GM19455 (cell line): Measurements from ENCODE around the gene CIDEC.

Experiments used
- ATAC-seq: cut with Tn5 transposase; IDR thresholded peaks from one replicate; pipeline ENCODE4 v1.9.1; 2021; ENCODE audit not compliant: unreplicated experiment

The CIDEC gene, protein sequence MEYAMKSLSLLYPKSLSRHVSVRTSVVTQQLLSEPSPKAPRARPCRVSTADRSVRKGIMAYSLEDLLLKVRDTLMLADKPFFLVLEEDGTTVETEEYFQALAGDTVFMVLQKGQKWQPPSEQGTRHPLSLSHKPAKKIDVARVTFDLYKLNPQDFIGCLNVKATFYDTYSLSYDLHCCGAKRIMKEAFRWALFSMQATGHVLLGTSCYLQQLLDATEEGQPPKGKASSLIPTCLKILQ

DNA sequence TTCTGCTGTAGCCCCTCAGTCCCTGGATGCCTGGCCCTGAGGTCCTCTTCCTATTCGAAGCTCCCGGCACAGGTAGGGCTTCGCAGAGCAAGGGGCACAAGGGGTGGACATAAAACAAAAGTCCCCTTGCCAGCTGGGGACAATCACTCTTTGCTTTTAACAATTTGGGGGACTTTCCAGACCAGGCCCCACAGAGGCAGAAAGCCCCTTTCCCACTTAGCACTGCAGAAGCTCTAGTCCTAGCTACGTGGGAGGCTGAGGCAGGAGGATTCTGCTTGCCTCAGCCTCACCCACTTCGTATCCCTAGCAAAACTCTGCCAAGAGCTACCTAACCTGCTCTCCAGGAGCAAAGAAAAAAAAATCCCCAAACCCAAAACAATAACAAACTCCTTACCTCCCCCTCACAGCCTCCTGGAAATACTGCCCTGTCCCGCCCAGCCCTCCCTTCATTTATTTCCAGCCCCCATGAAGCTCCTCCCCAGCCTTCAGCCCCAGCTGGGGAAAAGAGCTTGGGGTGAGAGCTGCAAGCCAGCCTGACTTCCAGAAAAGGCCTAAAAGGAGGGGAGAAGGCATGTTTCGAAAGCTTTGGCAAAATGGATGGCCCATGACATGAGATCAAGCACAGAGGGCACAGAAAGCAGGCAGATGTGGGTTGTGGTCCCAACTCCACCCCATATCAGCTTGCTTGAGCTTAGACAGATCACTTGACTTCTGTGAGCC is at the start of gene CIDEC:
CIDEC (minus strand) TSS at position 424 of the 720 bp plus-strand sequence. CDS start 1,767 bp downstream, outside the sequence.
- ATAC-seq, result no peak

DNA sequence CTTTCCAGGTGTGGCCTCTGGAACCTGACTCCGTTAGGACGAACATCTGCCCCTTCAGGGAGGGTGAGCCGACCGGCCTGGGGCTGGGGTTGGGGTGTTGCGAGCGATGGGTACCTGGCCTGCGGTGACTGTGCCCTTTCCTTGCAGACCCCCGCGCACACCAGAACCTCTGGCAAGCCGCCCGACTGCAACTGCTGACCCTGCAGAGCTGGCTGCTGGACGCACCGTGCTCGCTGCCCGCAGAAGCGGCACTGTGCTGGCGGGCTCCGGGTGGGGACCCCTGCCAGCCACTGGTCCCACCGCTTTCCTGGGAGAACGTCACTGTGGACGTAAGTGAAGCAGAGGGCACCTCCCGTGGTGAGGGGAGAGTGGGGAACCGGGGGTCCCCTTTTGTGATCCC is 48.1 kb upstream of the CIDEC start:
- ATAC-seq, result no peak

DNA sequence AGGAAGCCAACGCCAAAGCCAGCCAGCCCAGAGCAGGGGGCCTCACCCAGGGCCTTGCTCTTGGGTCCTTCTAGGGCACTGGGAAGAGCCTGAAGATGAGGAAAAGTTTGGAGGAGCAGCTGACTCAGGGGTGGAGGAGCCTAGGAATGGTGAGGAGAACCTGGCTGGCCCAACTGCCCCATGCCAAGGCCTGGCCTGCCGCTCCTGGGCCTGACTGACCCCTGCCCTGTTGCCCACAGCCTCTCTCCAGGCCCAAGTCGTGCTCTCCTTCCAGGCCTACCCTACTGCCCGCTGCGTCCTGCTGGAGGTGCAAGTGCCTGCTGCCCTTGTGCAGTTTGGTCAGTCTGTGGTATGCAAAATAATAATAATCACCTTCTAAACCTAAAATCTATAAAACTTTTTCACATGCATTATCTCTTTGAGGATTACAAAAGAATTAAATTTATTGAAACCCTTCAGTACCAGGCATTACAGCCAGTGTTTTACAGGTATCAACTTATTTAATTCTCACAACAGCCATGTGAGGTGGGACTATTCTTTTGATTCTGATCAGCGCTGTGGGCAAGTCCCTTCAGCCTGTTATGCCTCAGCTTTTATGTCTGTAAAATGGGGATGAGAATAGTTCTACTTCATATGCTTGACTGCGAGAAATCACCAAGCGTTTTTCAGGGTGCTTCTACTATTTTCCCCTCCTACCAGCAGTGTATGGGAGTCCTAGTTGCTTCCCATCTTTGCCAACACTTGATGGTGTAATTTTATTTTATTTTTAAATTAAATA is 38.4 kb upstream of the CIDEC start:
- ATAC-seq, result no peak

DNA sequence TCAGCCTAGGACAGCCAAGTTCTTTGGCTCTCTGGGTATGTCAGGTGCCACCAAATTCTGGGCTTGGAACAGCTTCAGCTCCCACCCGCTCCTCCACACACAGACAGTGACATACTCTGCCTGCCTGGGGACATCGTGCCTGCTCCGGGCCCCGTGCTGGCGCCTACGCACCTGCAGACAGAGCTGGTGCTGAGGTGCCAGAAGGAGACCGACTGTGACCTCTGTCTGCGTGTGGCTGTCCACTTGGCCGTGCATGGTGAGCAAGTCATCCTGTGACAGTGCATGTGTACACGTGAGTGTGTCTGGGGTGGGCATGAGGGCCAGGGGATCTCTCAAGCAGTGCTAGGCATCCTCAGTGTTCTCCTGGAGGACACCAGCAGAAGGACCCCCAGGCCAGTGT is 37.8 kb upstream of the CIDEC start:
- no peak for ATAC-seq

DNA sequence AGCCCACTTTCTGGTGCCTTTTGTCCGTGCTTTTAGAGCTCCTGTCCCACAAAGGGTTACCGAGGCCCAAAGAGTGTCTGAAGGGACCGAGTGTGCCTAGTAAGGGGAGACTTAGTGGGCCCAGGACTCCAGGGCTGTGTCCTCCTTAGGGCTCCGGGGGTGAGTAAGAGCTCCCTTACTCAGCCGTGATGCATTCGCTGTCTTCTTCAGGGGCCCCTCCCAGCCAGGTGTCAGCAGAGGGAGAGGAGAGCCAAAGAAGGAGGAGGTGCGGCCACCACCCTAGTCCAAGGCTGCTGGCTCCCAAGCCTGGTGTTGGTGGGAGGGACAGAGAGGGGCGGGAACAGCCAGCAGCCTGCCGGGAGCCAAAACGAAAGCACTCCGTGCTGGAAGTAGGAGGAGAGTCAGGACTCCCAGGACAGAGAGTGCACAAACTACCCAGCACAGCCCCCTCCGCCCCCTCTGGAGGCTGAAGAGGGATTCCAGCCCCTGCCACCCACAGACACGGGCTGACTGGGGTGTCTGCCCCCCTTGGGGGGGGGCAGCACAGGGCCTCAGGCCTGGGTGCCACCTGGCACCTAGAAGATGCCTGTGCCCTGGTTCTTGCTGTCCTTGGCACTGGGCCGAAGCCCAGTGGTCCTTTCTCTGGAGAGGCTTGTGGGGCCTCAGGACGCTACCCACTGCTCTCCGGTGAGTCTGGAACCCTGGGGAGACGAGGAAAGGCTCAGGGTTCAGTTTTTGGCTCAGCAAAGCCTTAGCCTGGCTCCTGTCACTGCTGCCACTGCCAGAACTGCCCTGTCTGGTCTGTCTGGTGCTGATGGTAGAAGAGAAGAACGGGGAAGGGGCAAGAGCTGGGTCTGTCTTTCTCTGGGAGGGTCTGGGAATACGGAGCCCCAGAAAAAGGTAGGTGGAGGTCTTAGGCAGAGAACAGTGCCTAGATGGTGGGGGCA is 37.0 kb upstream of the CIDEC start, which contains the start of gene IL17RC:
IL17RC (plus strand) TSS at position 365 of the 947 bp plus-strand sequence; CDS start at position 583, 218 bp downstream.
- no peak for ATAC-seq

DNA sequence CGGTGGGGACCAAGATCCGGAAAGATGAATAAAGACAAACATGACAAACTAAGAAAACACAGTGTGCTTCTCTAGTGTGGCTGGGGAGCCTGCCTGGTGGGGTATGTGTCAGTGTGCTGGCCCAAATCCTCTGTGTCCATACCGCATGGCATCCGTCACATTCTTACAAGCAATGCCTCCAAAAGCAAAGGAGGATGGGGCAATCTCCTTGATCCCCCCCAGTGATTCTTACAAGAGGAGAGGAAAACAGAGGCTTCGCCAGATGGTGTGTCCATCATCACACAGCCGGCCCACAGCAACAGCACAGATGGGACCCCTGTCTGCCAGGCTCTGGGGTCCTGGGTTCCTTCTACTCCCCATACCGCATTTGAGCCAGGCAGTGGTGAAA is 36.3 kb upstream of the CIDEC start:
- ATAC-seq, result no peak

DNA sequence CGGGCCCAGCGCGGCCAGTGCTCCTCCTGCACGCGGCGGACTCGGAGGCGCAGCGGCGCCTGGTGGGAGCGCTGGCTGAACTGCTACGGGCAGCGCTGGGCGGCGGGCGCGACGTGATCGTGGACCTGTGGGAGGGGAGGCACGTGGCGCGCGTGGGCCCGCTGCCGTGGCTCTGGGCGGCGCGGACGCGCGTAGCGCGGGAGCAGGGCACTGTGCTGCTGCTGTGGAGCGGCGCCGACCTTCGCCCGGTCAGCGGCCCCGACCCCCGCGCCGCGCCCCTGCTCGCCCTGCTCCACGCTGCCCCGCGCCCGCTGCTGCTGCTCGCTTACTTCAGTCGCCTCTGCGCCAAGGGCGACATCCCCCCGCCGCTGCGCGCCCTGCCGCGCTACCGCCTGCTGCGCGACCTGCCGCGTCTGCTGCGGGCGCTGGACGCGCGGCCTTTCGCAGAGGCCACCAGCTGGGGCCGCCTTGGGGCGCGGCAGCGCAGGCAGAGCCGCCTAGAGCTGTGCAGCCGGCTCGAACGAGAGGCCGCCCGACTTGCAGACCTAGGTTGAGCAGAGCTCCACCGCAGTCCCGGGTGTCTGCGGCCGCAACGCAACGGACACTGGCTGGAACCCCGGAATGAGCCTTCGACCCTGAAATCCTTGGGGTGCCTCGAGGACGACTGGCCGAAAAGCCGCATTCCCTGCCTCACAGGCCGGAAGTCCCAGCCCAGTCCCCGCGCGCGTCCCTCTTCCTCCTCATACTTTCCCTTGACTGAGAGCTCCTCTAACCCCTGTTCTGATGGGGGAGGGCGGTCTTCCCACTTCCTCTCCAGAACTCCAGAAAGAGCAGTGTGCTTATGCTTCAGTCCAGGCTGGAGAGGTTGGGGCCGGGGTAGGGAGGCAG is 35.4 kb upstream of the CIDEC start:
- no peak for ATAC-seq

DNA sequence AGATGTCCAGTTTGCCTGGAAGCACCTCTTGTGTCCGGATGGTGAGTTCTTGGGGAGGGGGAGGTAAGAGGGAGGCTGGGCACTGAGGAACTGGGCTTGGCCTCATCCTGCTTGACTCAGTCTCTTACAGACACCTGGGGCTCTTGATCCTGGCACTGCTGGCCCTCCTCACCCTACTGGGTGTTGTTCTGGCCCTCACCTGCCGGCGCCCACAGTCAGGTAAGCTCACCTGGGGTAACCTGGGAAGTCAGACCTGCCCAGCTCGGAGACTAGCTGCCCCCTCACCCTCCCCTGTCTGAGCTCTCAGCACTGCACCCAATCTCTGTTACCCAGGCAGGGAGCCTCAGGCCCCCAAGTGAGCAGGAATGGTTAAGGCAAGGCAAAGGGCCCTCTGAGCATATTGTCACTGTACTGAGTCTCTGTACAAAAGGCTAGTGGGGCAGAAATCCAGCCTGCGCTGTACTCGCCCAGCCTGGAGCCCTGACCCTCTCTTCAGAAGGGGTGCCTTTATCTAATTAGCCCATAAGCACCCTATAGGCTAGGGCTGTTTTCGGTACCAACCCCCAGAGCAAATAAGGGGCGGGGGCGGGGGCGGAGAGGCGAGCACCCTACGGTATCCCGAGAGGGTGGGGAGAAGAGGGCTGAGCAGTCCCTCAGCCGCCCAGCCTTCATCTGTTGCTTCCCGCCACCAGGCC is 34.7 kb upstream of the CIDEC start:
- ATAC-seq, result no peak

DNA sequence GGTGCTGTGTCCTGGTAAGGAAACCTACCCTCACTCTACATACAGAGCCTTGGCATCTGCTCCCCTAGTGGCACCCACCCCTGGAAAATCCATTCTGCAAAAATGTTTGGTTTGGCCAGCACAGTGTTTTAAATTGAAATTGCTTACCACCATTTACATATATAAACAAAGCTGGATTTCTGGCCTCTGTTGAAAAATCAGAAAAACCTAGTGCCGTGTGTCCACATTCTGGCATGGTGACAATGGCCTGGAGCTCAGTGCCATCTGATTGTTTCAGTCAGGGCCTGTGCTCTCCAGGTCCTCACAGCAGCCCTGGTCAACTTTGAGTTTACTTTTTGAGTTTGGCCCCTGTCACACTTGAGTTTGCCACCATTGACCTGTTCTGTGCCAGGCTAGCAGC is 34.0 kb upstream of the CIDEC start:
- ATAC-seq, result no peak

DNA sequence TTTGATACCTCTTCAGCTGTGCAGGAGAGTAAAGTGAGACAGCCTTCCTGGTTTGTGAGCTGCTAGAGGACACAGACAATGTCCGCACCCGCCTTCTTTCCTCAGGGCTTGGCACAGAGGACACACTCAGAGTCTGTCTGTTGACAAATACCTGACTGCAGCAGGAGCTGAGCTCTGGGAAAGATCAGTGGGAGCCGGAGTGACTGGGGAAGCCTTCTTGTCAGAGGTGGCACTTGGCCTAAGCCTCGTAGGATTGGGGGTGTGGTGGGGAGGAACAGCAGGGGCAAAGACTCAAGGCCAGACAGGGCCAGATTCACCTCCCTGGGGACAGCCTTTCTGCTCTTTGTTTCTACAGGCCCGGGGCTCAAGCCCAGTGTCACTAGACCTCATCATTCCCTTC is 33.5 kb upstream of the CIDEC start:
- no peak for ATAC-seq

DNA sequence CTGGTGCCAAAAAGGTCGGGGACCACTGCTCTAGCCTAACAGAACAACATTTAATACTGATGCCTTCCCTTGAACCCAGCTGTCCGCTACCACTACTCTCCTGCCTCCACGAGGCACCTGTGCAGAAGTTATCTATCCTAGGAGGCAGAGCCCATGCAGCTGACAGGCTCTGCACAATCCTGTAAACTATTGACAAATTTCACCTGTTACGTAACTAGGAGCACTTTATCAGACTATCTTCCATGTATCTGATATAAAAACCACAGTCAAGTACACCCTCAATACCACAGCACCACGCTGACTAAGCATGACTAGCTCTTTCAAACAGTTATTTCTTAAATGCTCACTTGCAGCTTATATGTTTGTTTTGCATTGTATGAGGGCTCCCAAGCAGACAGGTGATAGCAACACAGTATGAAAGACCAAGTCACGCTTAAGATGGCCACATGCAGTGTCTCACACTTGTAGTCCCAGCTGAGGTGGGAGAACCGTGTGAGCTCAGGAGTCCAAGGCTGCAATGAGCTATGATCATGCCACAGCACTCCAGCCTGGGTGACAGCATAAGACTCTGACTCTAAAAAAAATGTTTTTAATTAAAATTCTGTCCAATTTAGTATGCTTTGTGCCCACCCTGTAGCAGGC is 32.4 kb upstream of the CIDEC start:
- no peak for ATAC-seq

DNA sequence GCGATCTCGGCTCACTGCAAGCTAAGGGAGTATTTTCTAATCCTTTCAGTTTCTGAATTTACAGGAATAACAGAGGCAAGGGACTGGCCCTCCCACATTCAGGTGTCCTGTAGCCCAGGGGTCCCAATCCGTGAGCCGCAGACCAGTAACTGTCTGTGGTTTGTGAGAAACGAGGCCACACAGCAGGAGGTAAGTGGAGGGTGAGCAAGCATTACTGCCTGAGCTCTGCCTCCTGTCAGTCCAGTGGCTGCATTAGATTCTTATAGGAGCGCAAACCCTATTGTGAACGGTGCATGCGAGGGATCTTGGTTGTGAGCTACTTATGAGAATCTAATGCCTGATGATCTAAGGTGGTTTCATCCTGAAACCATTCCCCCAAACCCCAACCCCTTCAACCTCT is 31.8 kb upstream of the CIDEC start:
- no peak for ATAC-seq

DNA sequence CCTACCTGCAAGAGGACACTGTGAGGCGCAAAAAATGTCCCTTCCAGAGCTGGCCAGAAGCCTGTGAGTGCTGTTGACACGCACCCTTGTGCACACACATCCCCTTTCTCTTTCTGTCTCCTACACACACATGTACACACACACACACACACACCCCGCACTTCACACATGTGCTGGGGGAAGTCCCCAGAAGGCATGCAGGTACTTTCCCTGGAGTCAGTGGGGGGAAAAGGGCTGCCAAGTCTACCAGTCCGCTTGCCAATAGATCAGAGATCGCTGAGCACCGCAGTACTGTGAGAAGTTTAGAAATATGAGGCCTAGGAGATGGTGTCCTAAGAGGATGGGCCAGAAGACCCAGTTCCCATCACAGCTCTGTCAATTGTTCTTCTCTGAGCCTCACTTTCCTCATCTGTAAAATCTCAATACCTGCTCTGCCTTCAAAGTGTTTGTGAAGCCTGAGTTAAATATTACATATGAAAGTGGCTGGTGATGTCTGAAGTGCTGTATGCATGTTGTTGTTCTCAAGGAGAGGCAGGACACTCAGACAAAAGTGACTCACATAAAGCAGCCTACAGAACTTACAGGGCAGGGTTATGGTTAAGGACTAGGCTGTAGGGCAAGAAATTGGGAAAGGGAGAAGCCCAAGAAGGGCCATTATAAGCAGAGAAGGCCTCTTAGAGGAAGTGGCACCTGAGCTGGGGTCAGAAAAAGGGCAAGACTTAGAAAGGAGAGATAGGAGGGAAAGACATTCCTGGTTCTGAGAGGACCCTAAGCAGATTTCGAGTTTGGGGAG is 29.4 kb upstream of the CIDEC start:
- ATAC-seq, result no peak

DNA sequence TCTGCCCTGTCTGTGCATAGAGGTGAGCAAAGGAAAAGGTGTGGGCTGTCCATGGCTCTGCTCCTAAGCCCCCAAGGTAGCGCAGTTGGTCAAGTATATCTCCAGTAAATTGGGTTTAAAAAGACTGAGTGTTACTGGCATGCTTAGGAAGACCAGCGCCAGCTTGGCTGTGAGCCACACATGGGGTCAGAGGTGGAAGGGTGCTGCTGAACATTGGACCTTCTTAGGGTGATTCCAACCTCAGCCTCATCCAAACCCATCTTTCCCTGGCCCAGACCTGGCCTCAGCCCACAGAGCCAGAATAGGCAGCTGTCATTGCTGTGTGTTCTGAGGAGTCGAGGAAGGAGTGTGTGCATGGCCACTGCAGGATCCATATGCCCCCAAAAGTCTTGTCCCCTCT is 28.2 kb upstream of the CIDEC start:
- no peak for ATAC-seq

DNA sequence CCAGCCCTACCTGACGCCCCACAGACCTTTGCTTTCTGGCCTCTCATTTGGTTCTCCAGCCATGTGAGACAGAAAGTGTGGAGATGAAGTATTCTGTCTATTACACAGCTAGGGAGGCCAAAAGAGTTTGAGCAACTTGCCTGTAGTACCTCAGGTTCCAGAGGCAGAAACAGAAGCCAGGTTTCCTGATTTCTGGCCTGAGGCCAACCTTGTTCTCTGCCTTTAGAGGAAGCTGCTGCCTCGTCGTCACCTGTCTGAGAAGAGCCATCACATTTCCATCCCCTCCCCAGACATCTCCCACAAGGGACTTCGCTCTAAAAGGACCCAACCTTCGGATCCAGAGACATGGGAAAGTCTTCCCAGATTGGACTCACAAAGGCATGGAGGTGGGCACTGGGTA is 26.4 kb upstream of the CIDEC start:
- no peak for ATAC-seq

DNA sequence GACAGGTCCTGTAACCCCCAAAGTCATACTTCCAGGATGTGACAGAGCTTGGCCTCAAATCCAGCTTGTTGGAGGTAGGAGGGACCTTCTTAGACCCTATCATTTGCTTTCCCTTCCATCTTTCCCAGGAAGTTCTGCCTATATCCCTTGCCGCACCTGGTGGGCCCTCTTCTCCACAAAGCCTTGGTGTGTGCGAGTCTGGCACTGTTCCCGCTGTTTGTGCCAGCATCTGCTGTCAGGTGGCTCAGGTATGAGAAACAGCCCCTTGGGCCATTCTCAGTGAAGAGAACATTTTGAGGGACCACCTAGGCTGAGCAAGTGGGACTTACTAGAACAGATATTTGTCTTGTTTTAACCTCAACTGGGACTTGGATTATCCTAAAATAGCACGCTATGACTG is 23.9 kb upstream of the CIDEC start:
- no peak for ATAC-seq

DNA sequence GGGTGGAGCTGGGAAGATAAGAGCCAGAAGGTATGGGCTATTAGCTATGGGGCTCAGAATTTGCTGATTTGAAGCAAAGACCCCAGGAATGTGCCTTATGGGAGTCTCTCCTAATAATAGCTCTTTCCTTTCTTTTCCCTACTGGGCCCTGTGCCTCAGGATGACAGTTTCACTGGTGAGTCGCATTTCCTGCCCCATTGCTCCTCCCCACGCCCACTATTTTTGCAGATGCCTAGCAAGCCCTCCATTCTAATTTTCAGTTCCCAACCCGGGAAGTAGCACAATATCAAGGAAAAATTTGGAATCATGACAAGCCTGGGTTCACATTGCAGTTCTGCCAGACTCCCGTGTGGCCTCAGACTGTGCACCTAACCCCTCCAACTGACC is 23.2 kb upstream of the CIDEC start:
- ATAC-seq, result no peak
